ENCODE data around the gene SH3RF2.

The SH3RF2 gene

GRCh38 chr5:145936401-145937131, at the start of gene SH3RF2:
SH3RF2 (plus strand) TSS chr5:145936578; CDS start chr5:145937929, 1,351 bp downstream.
- DNase-seq: no peak
- no peak within 1 kb of the TSS for H3K4me2 ChIP-seq (ENCODE audit: insufficient read depth, low read length)
- H3K79me2 ChIP-seq (ENCODE audit: insufficient read depth, low read length): no peaks in the 10 kb centered on the region
- H3K4me3 ChIP-seq (ENCODE audit: low read depth in 1 of 2, low read length in 2 of 2): no peak within 1 kb of the TSS
- no peak for TF ChIP-seq EZH2 (IDR thresholded peaks at IDR 0.05; ENCODE audit: borderline replicate concordance, low read depth, low read length, severe bottlenecking)
- no peak for TF ChIP-seq CTCF (IDR thresholded peaks at IDR 0.05; ENCODE audit: borderline replicate concordance, extremely low read depth, low read length, poor library complexity, severe bottlenecking)
- H3K9me3 ChIP-seq (ENCODE audit: insufficient read depth, low read length, severe bottlenecking): no peaks in the 10 kb centered on the region
- peaks cover 9% of the 10 kb centered on the region for H3K27me3 ChIP-seq (ENCODE audit: insufficient read depth, low read length, poor library complexity)
- no peak within 1 kb of the TSS for H3K27ac ChIP-seq (ENCODE audit: low read length)
- ATAC-seq (ENCODE audit: insufficient read depth, low read depth): no peak
- no peak within 1 kb of the TSS for H3K9ac ChIP-seq (ENCODE audit: low read depth, low read length)
- no peaks in the 10 kb centered on the region for H3K4me1 ChIP-seq (ENCODE audit: insufficient read depth, low read length)
- no peaks in the 10 kb centered on the region for H4K20me1 ChIP-seq (ENCODE audit: insufficient read depth, low read length)
- no peak within 1 kb of the TSS for H2AFZ ChIP-seq (ENCODE audit: low read depth, low read length)
- H3K36me3 ChIP-seq (ENCODE audit: insufficient read depth, low read length): no peaks in the 10 kb centered on the region

GRCh38 chr5:145887217-145887616, 49.2 kb upstream of the SH3RF2 start:
- H3K79me2 ChIP-seq (ENCODE audit: insufficient read depth, low read length): no peaks in the 10 kb centered on the region
- no peaks in the 10 kb centered on the region for H4K20me1 ChIP-seq (ENCODE audit: insufficient read depth, low read length)
- peaks cover 5% of the 10 kb centered on the region for H3K27me3 ChIP-seq (ENCODE audit: insufficient read depth, low read length, poor library complexity)
- H2AFZ ChIP-seq (ENCODE audit: low read depth, low read length): no peak overlapping the region
- TF ChIP-seq EZH2 (IDR thresholded peaks at IDR 0.05; ENCODE audit: borderline replicate concordance, low read depth, low read length, severe bottlenecking): no peak
- TF ChIP-seq CTCF (IDR thresholded peaks at IDR 0.05; ENCODE audit: borderline replicate concordance, extremely low read depth, low read length, poor library complexity, severe bottlenecking): no peak
- no peak overlapping the region for H3K9ac ChIP-seq (ENCODE audit: low read depth, low read length)
- no peak overlapping the region for H3K4me3 ChIP-seq (ENCODE audit: low read depth in 1 of 2, low read length in 2 of 2)
- H3K36me3 ChIP-seq (ENCODE audit: insufficient read depth, low read length): no peaks in the 10 kb centered on the region
- no peak for DNase-seq
- no peak overlapping the region for H3K27ac ChIP-seq (ENCODE audit: low read length)
- H3K4me1 ChIP-seq (ENCODE audit: insufficient read depth, low read length): no peaks in the 10 kb centered on the region
- ATAC-seq (ENCODE audit: insufficient read depth, low read depth): no peak
- H3K9me3 ChIP-seq (ENCODE audit: insufficient read depth, low read length, severe bottlenecking): no peaks in the 10 kb centered on the region
- no peak overlapping the region for H3K4me2 ChIP-seq (ENCODE audit: insufficient read depth, low read length)

GRCh38 chr5:145887976-145888574, 48.3 kb upstream of the SH3RF2 start:
- H3K4me3 ChIP-seq (ENCODE audit: low read depth in 1 of 2, low read length in 2 of 2): no peak overlapping the region
- no peaks in the 10 kb centered on the region for H3K79me2 ChIP-seq (ENCODE audit: insufficient read depth, low read length)
- TF ChIP-seq CTCF (IDR thresholded peaks at IDR 0.05; ENCODE audit: borderline replicate concordance, extremely low read depth, low read length, poor library complexity, severe bottlenecking): peak; percentile 54
- TF ChIP-seq EZH2 (IDR thresholded peaks at IDR 0.05; ENCODE audit: borderline replicate concordance, low read depth, low read length, severe bottlenecking): no peak
- no peaks in the 10 kb centered on the region for H3K4me1 ChIP-seq (ENCODE audit: insufficient read depth, low read length)
- no peak overlapping the region for H3K9ac ChIP-seq (ENCODE audit: low read depth, low read length)
- peaks cover 5% of the 10 kb centered on the region for H3K27me3 ChIP-seq (ENCODE audit: insufficient read depth, low read length, poor library complexity)
- DNase-seq: no peak
- no peaks in the 10 kb centered on the region for H3K9me3 ChIP-seq (ENCODE audit: insufficient read depth, low read length, severe bottlenecking)
- no peaks in the 10 kb centered on the region for H4K20me1 ChIP-seq (ENCODE audit: insufficient read depth, low read length)
- no peak overlapping the region for H3K27ac ChIP-seq (ENCODE audit: low read length)
- H2AFZ ChIP-seq (ENCODE audit: low read depth, low read length): no peak overlapping the region
- ATAC-seq (ENCODE audit: insufficient read depth, low read depth): 0 out of 3 replicates have a peak, but pooled peaks have one; percentile 42
- no peak overlapping the region for H3K4me2 ChIP-seq (ENCODE audit: insufficient read depth, low read length)
- no peaks in the 10 kb centered on the region for H3K36me3 ChIP-seq (ENCODE audit: insufficient read depth, low read length)

Data from DND-41 (cell line).